Smooth muscle cell (in vitro differentiated cells): ENCODE measurements around the gene MLPH. TPM values are rescaled to one million over a fixed set of nuclear protein-coding genes. Genes with fewer than 3 reads are reported as not detected.

Source experiments
- DNase-seq: peaks from one replicate; lab custom pipeline; 2025; ENCODE audit not compliant: unreplicated experiment; lab: John Stamatoyannopoulos, UW
- H2AFZ ChIP-seq: fragments of 200-600 bp; sonication (generic); 2 replicates; pipeline ENCODE4 v1.6.0; 2016; ENCODE audit warnings: antibody characterized with exemption, low read depth, mild to moderate bottlenecking
- H3F3A ChIP-seq: fragments of 200-600 bp; sonication (generic); 2 replicates; pipeline ENCODE4 v1.6.0; 2017; ENCODE audit warnings: antibody characterized with exemption, low read depth
- H3K27ac ChIP-seq: fragments of 200-600 bp; sonication (generic); 2 replicates; pipeline ENCODE4 v1.5.1; 2016; ENCODE audit warnings: low read depth, mild to moderate bottlenecking
- H3K27me3 ChIP-seq: fragments of 200-600 bp; sonication (generic); 2 replicates; pipeline ENCODE4 v1.6.1; 2016; ENCODE audit warnings: low read depth, mild to moderate bottlenecking
- H3K36me3 ChIP-seq: fragments of 200-600 bp; sonication (generic); 2 replicates; pipeline ENCODE4 v1.5.1; 2016; ENCODE audit warnings: low read depth
- H3K4me1 ChIP-seq: fragments of 200-600 bp; sonication (generic); 2 replicates; pipeline ENCODE4 v1.5.1; 2016; ENCODE audit warnings: low read depth
- H3K4me2 ChIP-seq: fragments of 200-600 bp; sonication (generic); 2 replicates; pipeline ENCODE4 v1.6.0; 2016; ENCODE audit warnings: mild to moderate bottlenecking
- H3K4me3 ChIP-seq: fragments of 200-600 bp; sonication (generic); 2 replicates; pipeline ENCODE4 v1.5.1; 2016; ENCODE audit warnings: mild to moderate bottlenecking
- H3K79me2 ChIP-seq: fragments of 200-600 bp; sonication (generic); 2 replicates; pipeline ENCODE4 v1.6.0; 2016; ENCODE audit warnings: low read depth, mild to moderate bottlenecking
- H3K9ac ChIP-seq: fragments of 200-600 bp; sonication (generic); 2 replicates; pipeline ENCODE4 v1.6.0; 2016; ENCODE audit warnings: low read depth
- H3K9me3 ChIP-seq: fragments of 200-600 bp; sonication (generic); replicated peaks from 2 replicates; pipeline ENCODE4 v1.5.1; 2016; ENCODE audit warnings: low read depth
- H4K20me1 ChIP-seq: fragments of 200-600 bp; sonication (generic); 2 replicates; pipeline ENCODE4 v1.6.0; 2016; ENCODE audit warnings: low read depth
- WGBS: methylation state at CpG from one replicate; pipeline ENCODE4 v1.1.7; 2016; ENCODE audit warnings: low lambda C conversion rate; 5-methylcytosine and 5-hydroxymethylcytosine counted together
- polyA plus RNA-seq: library from polyadenylated mRNA; unstranded; fragments of >200 nt; fragmentation: Nextera tagmentation; extraction: Ambion mirVana; gene quantifications from 2 replicates; pipeline ENCODE4 v1.2.1, GENCODE V29; 2016
- total RNA-seq: library from RNA; depleted of rRNA; stranded (reverse); fragments of >200 nt; gene quantifications from 2 replicates; pipeline ENCODE4 v1.2.3, GENCODE V29; 2014
- TF ChIP-seq, protein P1 (sequence below): fragments of 200-600 bp; sonication (generic); IDR thresholded peaks from 2 replicates; pipeline ENCODE4 v1.5.1; 2017; ENCODE audit warnings: borderline replicate concordance, mild to moderate bottlenecking, antibody characterized with exemption; ENCODE audit not compliant: insufficient read depth, poor library complexity, severe bottlenecking

MLPH gene
- total and polyA plus RNA-seq, 2 experiments from 2014 or later = 32.8 to 36.4 TPM

DNA sequence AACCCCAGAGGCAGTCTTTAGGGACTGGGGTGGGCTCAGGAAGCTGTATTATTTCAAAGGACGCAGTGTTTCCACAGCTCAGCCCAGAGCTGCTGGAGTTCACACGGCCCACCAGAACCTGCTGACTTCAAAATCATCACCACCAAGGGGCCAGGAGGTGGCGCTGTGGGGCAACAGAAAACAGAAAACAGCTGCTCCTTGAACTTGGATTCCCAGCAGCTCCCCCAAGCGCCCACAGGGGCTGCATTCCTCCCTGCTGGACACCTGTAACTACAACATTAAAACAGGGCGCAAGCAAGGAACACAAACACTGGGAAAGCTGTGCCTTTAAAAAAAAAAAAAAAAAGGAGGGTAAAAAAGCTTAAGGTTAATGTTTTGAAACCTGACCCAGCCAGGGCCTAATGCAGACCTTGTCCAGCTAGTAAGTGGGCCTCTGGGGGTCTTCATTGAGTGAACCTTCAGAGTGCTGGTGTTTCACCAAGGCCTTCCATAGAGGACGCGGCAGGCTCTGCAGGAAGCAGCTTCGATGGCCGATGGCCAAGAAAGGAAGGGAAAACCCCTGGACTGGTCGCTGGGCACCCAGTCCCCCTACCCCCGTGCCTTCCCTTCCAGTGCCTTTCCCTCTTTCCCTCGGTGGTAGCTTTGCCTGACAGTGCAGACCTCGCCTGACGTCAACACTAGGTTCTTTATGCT, 25.9 kb downstream of the MLPH start:
- Histone ChIP-seq H3K27ac (no peak overlapping the region), H3K9ac (no peak overlapping the region), H4K20me1 (no peaks in the 10 kb centered on the region), H3K4me1 (no peaks in the 10 kb centered on the region), H3F3A (peaks cover 3% of the 10 kb centered on the region), H3K4me3 (no peak overlapping the region), H3K36me3 (no peaks in the 10 kb centered on the region), H3K79me2 (peaks cover 4% of the 10 kb centered on the region), H3K9me3 (no peaks in the 10 kb centered on the region), H2AFZ (no peak overlapping the region), H3K4me2 (no peak overlapping the region), H3K27me3 (no peaks in the 10 kb centered on the region)
- peak; percentile 46 for DNase-seq
- TF ChIP-seq, protein P1, sequence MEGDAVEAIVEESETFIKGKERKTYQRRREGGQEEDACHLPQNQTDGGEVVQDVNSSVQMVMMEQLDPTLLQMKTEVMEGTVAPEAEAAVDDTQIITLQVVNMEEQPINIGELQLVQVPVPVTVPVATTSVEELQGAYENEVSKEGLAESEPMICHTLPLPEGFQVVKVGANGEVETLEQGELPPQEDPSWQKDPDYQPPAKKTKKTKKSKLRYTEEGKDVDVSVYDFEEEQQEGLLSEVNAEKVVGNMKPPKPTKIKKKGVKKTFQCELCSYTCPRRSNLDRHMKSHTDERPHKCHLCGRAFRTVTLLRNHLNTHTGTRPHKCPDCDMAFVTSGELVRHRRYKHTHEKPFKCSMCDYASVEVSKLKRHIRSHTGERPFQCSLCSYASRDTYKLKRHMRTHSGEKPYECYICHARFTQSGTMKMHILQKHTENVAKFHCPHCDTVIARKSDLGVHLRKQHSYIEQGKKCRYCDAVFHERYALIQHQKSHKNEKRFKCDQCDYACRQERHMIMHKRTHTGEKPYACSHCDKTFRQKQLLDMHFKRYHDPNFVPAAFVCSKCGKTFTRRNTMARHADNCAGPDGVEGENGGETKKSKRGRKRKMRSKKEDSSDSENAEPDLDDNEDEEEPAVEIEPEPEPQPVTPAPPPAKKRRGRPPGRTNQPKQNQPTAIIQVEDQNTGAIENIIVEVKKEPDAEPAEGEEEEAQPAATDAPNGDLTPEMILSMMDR = peak; percentile 87
- WGBS = 59% methylated on average over 14 of the region's 14 CpGs

- 90% methylated on average over 9 of the region's 9 CpGs for WGBS
- Histone ChIP-seq H4K20me1 (no peaks in the 10 kb centered on the region), H3K9ac (no peak overlapping the region), H3K4me2 (no peak overlapping the region), H3F3A (peaks cover 3% of the 10 kb centered on the region), H3K4me1 (no peaks in the 10 kb centered on the region), H2AFZ (no peak overlapping the region), H3K79me2 (peaks cover 4% of the 10 kb centered on the region), H3K9me3 (no peaks in the 10 kb centered on the region), H3K4me3 (no peak overlapping the region), H3K36me3 (no peaks in the 10 kb centered on the region), H3K27me3 (no peaks in the 10 kb centered on the region), H3K27ac (no peak overlapping the region)
- no peak for DNase-seq
- TF ChIP-seq, protein P1 = no peak
These were observed 26.6 kb downstream of the MLPH start for GRCh38 chr2:237513693-237514092.

GRCh38 chr2:237514474-237515130, 27.6 kb downstream of the MLPH start:
- H3F3A ChIP-seq = peaks cover 3% of the 10 kb centered on the region
- no peaks in the 10 kb centered on the region for H3K27me3 ChIP-seq
- H2AFZ ChIP-seq = no peak overlapping the region
- no peak overlapping the region for H3K4me2 ChIP-seq
- peaks cover 4% of the 10 kb centered on the region for H3K79me2 ChIP-seq
- H3K36me3 ChIP-seq = no peaks in the 10 kb centered on the region
- H4K20me1 ChIP-seq = no peaks in the 10 kb centered on the region
- TF ChIP-seq, protein P1 = no peak
- DNase-seq = no peak
- H3K9ac ChIP-seq = no peak overlapping the region
- no peak overlapping the region for H3K4me3 ChIP-seq
- H3K9me3 ChIP-seq = no peaks in the 10 kb centered on the region
- H3K27ac ChIP-seq = no peak overlapping the region
- H3K4me1 ChIP-seq = no peaks in the 10 kb centered on the region
- WGBS = 89% methylated on average over 6 of the region's 6 CpGs

- peaks cover 4% of the 10 kb centered on the region for H3K79me2 ChIP-seq
- H3K4me1 ChIP-seq = no peaks in the 10 kb centered on the region
- TF ChIP-seq, protein P1 = no peak
- no peaks in the 10 kb centered on the region for H3K9me3 ChIP-seq
- no peak overlapping the region for H3K4me2 ChIP-seq
- no peak overlapping the region for H3K9ac ChIP-seq
- H3K27me3 ChIP-seq = no peaks in the 10 kb centered on the region
- WGBS = 97% methylated on average over 16 of the region's 16 CpGs
- no peak overlapping the region for H3K27ac ChIP-seq
- DNase-seq = no peak
- H3K36me3 ChIP-seq = no peaks in the 10 kb centered on the region
- H3K4me3 ChIP-seq = no peak overlapping the region
- H3F3A ChIP-seq = peaks cover 3% of the 10 kb centered on the region
- no peaks in the 10 kb centered on the region for H4K20me1 ChIP-seq
- H2AFZ ChIP-seq = no peak overlapping the region
These were observed 28.1 kb downstream of the MLPH start for GRCh38 chr2:237515166-237515565.
